Activated CD8-positive, alpha-beta T cell treated with anti-CD3 and anti-CD28 coated beads for 36 hours (primary cell): ENCODE data around the gene CELF4. TPM values are rescaled to one million over a fixed set of nuclear protein-coding genes. Genes with fewer than 3 reads are reported as not detected.

Experiments used
- ATAC-seq: fragments of 200-7000 bp; cut with Tn5 transposase; one replicate; pipeline ENCODE4 v1.10.0; 2021; ENCODE audit warnings: mild to moderate bottlenecking, moderate library complexity
- CTCF ChIA-PET: fragments of 350-600 bp; sonication (Branson Sonifier 250); formaldehyde crosslinking; loops from one replicate; lab custom pipeline; 2021; ENCODE audit warnings: antibody characterized with exemption; lab: Charles Lee
- POLR2A ChIA-PET: fragments of 350-600 bp; sonication (Branson Sonifier 250); formaldehyde crosslinking; loops from one replicate; lab custom pipeline; 2021; ENCODE audit warnings: antibody characterized with exemption; lab: Charles Lee
- DNase-seq: peaks from one replicate; pipeline ENCODE4 v3.0.0-alpha.2; 2020
- H3K27ac Mint-ChIP-seq: one replicate; pipeline ENCODE4 v1.8.0; 2021; ENCODE audit warnings: mild to moderate bottlenecking, mixed read lengths
- H3K27me3 Mint-ChIP-seq: one replicate; pipeline ENCODE4 v1.8.0; 2021; ENCODE audit warnings: mixed read lengths
- H3K36me3 Mint-ChIP-seq: one replicate; pipeline ENCODE4 v1.8.0; 2021; ENCODE audit warnings: low read depth, mixed read lengths
- H3K4me1 Mint-ChIP-seq: one replicate; pipeline ENCODE4 v1.8.0; 2021; ENCODE audit warnings: low read depth, mixed read lengths
- H3K4me3 Mint-ChIP-seq: one replicate; pipeline ENCODE4 v1.8.0; 2021; ENCODE audit warnings: mild to moderate bottlenecking, moderate library complexity, mixed read lengths
- H3K9me3 Mint-ChIP-seq: one replicate; pipeline ENCODE4 v1.8.0; 2021; ENCODE audit warnings: mixed read lengths
- CTCF ChIP-seq: fragments of 200-600 bp; IDR thresholded peaks from one replicate; pipeline ENCODE4 v1.8.0; 2022; ENCODE audit warnings: antibody characterized with exemption, mild to moderate bottlenecking
- intact Hi-C: fragments of 100-400 bp; cut with micrococcal nuclease; formaldehyde crosslinking; loops from one replicate; pipeline ENCODE4 v1.10.0; 2022
- total RNA-seq, 2 experiments: library from RNA; stranded (reverse); gene quantifications; one replicate each; pipeline ENCODE4 v1.2.3, GENCODE V29; 2021

CELF4 gene
- total RNA-seq, 2 experiments from 2014 or later = not detected

GRCh38 chr18:37608876-37609275 is 43.3 kb upstream of the CELF4 start:
- no peaks in the 10 kb centered on the region for H3K9me3 Mint-ChIP-seq
- ChIA-PET POLR2A (no interaction called here), CTCF (interaction anchor here (0.8 kb wide), 1 partner anchor 13 kb away, joined by 3 read pairs; no protein-coding TSS in a partner anchor)

GRCh38 chr18:37607281-37607680 is 41.7 kb upstream of the CELF4 start:
- TF ChIP-seq CTCF = no peak
- ATAC-seq (no peak), DNase-seq (no peak)
- CTCF ChIA-PET = no interaction called here
- H3K27ac Mint-ChIP-seq = no peak overlapping the region
- POLR2A ChIA-PET = no interaction called here
- no peak overlapping the region for H3K4me3 Mint-ChIP-seq
- H3K9me3 Mint-ChIP-seq = peaks cover 3% of the 10 kb centered on the region
- no peaks in the 10 kb centered on the region for H3K27me3 Mint-ChIP-seq
- H3K36me3 Mint-ChIP-seq = no peaks in the 10 kb centered on the region
- intact Hi-C loops = no loop called here
- no peaks in the 10 kb centered on the region for H3K4me1 Mint-ChIP-seq

More at GRCh38 chr18:37608876-37609275, 43.3 kb upstream of the CELF4 start:
- DNase-seq = no peak
- no peak overlapping the region for H3K4me3 Mint-ChIP-seq
- no peak for ATAC-seq
- peaks cover 1% of the 10 kb centered on the region for H3K27me3 Mint-ChIP-seq
- intact Hi-C loops = no loop called here
- no peak for TF ChIP-seq CTCF
- H3K36me3 Mint-ChIP-seq = no peaks in the 10 kb centered on the region
- no peak overlapping the region for H3K27ac Mint-ChIP-seq
- H3K4me1 Mint-ChIP-seq = no peaks in the 10 kb centered on the region

GRCh38 chr18:37604032-37604431 is 38.4 kb upstream of the CELF4 start:
- CTCF ChIA-PET = no interaction called here
- no peak overlapping the region for H3K27ac Mint-ChIP-seq
- ATAC-seq = no peak
- no peaks in the 10 kb centered on the region for H3K27me3 Mint-ChIP-seq
- no peak overlapping the region for H3K4me3 Mint-ChIP-seq
- POLR2A ChIA-PET = no interaction called here
- TF ChIP-seq CTCF = no peak
- H3K36me3 Mint-ChIP-seq = no peaks in the 10 kb centered on the region
- intact Hi-C loops = no loop called here
- peaks cover 3% of the 10 kb centered on the region for H3K9me3 Mint-ChIP-seq
- no peak for DNase-seq
- no peaks in the 10 kb centered on the region for H3K4me1 Mint-ChIP-seq

- TF ChIP-seq CTCF = no peak
- Mint-ChIP-seq H3K36me3 (no peaks in the 10 kb centered on the region), H3K4me3 (no peak overlapping the region), H3K27ac (no peak overlapping the region), H3K4me1 (no peaks in the 10 kb centered on the region), H3K9me3 (peaks cover 3% of the 10 kb centered on the region), H3K27me3 (no peaks in the 10 kb centered on the region)
- intact Hi-C loops = no loop called here
- no peak for DNase-seq
- no peak for ATAC-seq
- ChIA-PET CTCF (no interaction called here), POLR2A (no interaction called here)
Observed at GRCh38 chr18:37598966-37599896, 33.6 kb upstream of the CELF4 start.

GRCh38 chr18:37598396-37598795 is 32.8 kb upstream of the CELF4 start:
- CTCF ChIA-PET = no interaction called here
- H3K9me3 Mint-ChIP-seq = peaks cover 3% of the 10 kb centered on the region
- ATAC-seq = no peak

More at GRCh38 chr18:37598396-37598795, 32.8 kb upstream of the CELF4 start:
- Mint-ChIP-seq H3K27me3 (no peaks in the 10 kb centered on the region), H3K4me3 (no peak overlapping the region), H3K36me3 (no peaks in the 10 kb centered on the region), H3K27ac (no peak overlapping the region), H3K4me1 (no peaks in the 10 kb centered on the region)
- POLR2A ChIA-PET = no interaction called here
- TF ChIP-seq CTCF = no peak
- no peak for DNase-seq
- intact Hi-C loops = no loop called here
